Keratinocyte (primary cell): ENCODE measurements around the gene PEAK3. TPM values are rescaled to one million over a fixed set of nuclear protein-coding genes. Genes with fewer than 3 reads are reported as not detected.

Source experiments
- DNase-seq: peaks from one replicate; pipeline ENCODE4 v3.0.0-alpha.2; 2011; ENCODE audit warnings: low read depth, missing footprints, low spot score
- FAIRE-seq: peaks from 2 replicates; lab custom pipeline; 2011; peaks lifted over from hg19 to GRCh38; lab: Jason Lieb, UNC
- H2AFZ ChIP-seq: 2 replicates; pipeline ENCODE4 v1.6.0; 2012; ENCODE audit warnings: low read length, control low read depth, inconsistent platforms; ENCODE audit not compliant: control insufficient read depth
- H3K27ac ChIP-seq: 2 replicates; pipeline ENCODE4 v1.5.1; 2011; ENCODE audit warnings: low read length; ENCODE audit not compliant: control insufficient read depth, insufficient read depth
- H3K27me3 ChIP-seq: 3 replicates; pipeline ENCODE4 v1.6.0; 2011; ENCODE audit warnings: low read length; ENCODE audit not compliant: control insufficient read depth, insufficient read depth; ENCODE audit errors: extremely low read depth
- H3K36me3 ChIP-seq, 2 experiments: 2 replicates in 1 of 2; 3 replicates in 1 of 2; pipeline ENCODE4 v1.5.1; 2011; ENCODE audit warnings: low read length in 2 of 2, mild to moderate bottlenecking in 1 of 2; ENCODE audit not compliant: control insufficient read depth in 2 of 2, insufficient read depth in 2 of 2; ENCODE audit errors: extremely low read depth in 1 of 2
- H3K4me1 ChIP-seq: 3 replicates; pipeline ENCODE4 v1.5.1; 2011; ENCODE audit warnings: low read length; ENCODE audit not compliant: control insufficient read depth, insufficient read depth; ENCODE audit errors: extremely low read depth
- H3K4me2 ChIP-seq: 3 replicates; pipeline ENCODE4 v1.6.0; 2011; ENCODE audit warnings: low read depth, low read length; ENCODE audit not compliant: control insufficient read depth, insufficient read depth; ENCODE audit errors: extremely low read depth
- H3K4me3 ChIP-seq, 3 experiments: fragments of 200-600 bp in 1 of 3; sonication (generic) in 1 of 3; 2 replicates in 2 of 3; 3 replicates in 1 of 3; pipeline ENCODE4 v1.5.1; 2011 to 2016; ENCODE audit warnings: low read length in 3 of 3, mild to moderate bottlenecking in 3 of 3, control low read depth in 2 of 3, inconsistent platforms in 1 of 3, low read depth in 1 of 3, mixed read lengths in 1 of 3, mixed run types in 1 of 3, moderate library complexity in 1 of 3; ENCODE audit not compliant: control insufficient read depth in 2 of 3, insufficient read depth in 2 of 3; ENCODE audit errors: extremely low read depth in 1 of 3
- H3K79me2 ChIP-seq: 2 replicates; pipeline ENCODE4 v1.6.0; 2012; ENCODE audit warnings: low read length; ENCODE audit not compliant: control insufficient read depth, insufficient read depth
- H3K9ac ChIP-seq: 3 replicates; pipeline ENCODE4 v1.6.0; 2011; ENCODE audit warnings: low read length; ENCODE audit not compliant: control insufficient read depth, insufficient read depth; ENCODE audit errors: extremely low read depth
- H3K9me1 ChIP-seq: 3 replicates; pipeline ENCODE4 v1.6.0; 2011; ENCODE audit warnings: low read length; ENCODE audit not compliant: control insufficient read depth, insufficient read depth; ENCODE audit errors: extremely low read depth
- H3K9me3 ChIP-seq: 2 replicates; pipeline ENCODE4 v1.5.1; 2012; ENCODE audit warnings: low read depth, low read length; ENCODE audit not compliant: control insufficient read depth
- H4K20me1 ChIP-seq: 3 replicates; pipeline ENCODE4 v1.6.0; 2011; ENCODE audit warnings: low read length; ENCODE audit not compliant: control insufficient read depth, insufficient read depth; ENCODE audit errors: extremely low read depth
- EZH2 ChIP-seq: IDR thresholded peaks from one replicate; pipeline ENCODE4 v1.6.1; 2012; ENCODE audit warnings: inconsistent platforms, mild to moderate bottlenecking, low read length, moderate library complexity
- dilution Hi-C: fragments of 300-500 bp; cut with MboI; formaldehyde crosslinking; loops from one replicate; pipeline ENCODE4 v1.7.0; 2020; ENCODE audit warnings: low sequenced_read_pairs; ENCODE audit not compliant: extremely low pct_ligation_motif_present
- polyA plus RNA-seq, 5 experiments: library from polyadenylated mRNA; depleted of rRNA in 3 of 5; stranded (reverse) in 3 of 5; stranded (forward) in 1 of 5; unstranded in 1 of 5; fragments of >200 nt; gene quantifications; 1 replicate in 1 of 5; 2 replicates in 3 of 5; 3 replicates in 1 of 5; pipeline versions ENCODE4 v1.2.1 to v1.2.3, GENCODE V29; 2011 to 2012; ENCODE audit warnings: missing spikeins in 2 of 5, low read depth in 1 of 5, low replicate concordance in 1 of 5
- TF ChIP-seq, protein P1 (sequence below), 3 experiments: IDR thresholded peaks in 1 of 3; conservative IDR thresholded peaks in 1 of 3; optimal IDR thresholded peaks in 1 of 3; 2 replicates in 2 of 3; 3 replicates in 1 of 3; pipeline versions ENCODE3 to v1.5.1; 2011; ENCODE audit warnings: low read length in 3 of 3, mild to moderate bottlenecking in 3 of 3, moderate library complexity in 2 of 3, control low read depth in 1 of 3, inconsistent platforms in 1 of 3; ENCODE audit not compliant: insufficient read depth in 2 of 3; ENCODE audit errors: extremely low read depth in 1 of 3

The PEAK3 gene
- polyA plus RNA-seq, 1 donor (not counting 4 experiments of a cell fraction or from before 2014, with no cell fraction given) = not detected

DNA sequence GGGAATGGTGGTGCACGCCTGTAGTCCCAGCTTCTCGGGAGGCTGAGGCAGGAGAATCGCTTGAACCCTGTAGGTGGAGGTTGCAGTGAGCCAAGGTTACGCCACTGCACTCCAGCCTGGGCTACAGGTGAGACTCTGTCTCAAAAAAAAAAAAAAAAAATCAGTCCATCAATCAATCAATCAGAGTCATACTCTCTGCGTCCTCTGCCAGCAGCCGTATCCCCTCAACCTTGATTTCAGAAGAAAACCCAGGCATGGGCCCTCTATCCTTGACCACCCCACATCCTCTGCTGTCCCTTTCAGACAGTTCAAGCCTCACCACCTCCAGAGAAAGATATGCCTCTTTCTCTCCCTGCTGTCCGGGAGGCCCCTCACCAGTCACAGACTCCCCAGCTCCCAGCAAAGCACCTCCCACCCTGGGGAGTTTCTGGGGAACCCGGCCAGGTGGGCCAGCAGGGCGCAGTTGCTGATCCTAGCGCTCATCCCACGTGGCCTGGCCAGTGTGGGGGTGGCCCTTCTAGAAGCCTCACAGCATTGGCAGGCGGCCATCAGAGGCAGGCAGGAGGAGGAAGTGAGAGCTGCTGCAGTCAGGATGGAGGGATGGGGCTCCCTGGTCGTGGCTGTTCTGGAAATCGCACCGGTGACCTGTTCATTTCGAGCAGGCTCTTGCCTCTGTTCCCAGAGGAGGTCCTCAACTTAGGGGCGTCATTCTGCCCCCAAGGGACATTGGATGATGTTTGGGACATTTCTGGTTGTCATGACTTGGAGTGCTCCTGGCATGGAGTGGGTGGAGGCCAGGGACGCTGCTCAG lies 15.6 kb downstream of the PEAK3 start:
- H2AFZ ChIP-seq = peak overlapping the region; percentile 47

DNA sequence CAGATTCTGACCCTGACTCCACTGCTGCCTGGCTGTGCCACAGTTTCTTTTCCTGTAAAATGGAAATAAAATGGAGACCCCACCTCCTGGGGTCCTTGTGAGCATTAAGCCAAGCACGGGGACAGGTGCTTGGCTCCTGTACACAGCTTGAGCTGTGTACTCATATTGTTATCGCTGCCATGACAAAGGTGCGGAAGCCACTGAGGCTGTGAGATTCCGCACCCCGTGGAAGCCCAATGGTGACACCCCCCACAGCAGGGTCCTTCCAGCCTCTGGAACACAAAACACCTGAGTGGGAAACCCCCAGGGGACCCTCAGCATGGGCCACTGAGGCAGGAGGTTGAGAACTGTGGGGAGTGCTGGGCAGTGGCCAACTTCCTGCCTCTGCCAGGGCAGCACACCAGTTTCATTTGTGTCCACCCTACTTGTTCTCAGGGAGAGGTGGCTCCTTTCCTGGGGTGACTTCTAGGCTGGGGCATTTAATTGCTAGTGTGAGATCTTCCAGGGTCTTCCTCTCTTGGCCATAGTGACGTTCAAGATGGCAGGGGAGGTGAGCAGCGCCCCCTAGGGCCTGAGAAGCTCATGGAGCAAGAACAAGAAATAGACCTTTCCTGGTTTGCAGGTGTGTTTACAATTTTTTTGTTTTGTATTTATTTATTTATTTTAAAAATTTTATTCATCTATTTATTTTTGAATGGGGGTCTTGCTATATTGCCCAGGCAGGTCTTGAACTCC lies 20.4 kb downstream of the PEAK3 start:
- TF ChIP-seq, protein P1, sequence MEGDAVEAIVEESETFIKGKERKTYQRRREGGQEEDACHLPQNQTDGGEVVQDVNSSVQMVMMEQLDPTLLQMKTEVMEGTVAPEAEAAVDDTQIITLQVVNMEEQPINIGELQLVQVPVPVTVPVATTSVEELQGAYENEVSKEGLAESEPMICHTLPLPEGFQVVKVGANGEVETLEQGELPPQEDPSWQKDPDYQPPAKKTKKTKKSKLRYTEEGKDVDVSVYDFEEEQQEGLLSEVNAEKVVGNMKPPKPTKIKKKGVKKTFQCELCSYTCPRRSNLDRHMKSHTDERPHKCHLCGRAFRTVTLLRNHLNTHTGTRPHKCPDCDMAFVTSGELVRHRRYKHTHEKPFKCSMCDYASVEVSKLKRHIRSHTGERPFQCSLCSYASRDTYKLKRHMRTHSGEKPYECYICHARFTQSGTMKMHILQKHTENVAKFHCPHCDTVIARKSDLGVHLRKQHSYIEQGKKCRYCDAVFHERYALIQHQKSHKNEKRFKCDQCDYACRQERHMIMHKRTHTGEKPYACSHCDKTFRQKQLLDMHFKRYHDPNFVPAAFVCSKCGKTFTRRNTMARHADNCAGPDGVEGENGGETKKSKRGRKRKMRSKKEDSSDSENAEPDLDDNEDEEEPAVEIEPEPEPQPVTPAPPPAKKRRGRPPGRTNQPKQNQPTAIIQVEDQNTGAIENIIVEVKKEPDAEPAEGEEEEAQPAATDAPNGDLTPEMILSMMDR (optimal IDR thresholded peaks at IDR 0.05 in 1 of 3, IDR thresholded peaks at IDR 0.05 in 1 of 3, conservative IDR thresholded peaks at IDR 0.05 in 1 of 3; ENCODE audit: extremely low read depth in 1 of 3, insufficient read depth in 2 of 3, low read length in 3 of 3) = peak; percentile 62 to 73 (median 72)
- no peak for TF ChIP-seq EZH2
- H3K36me3 ChIP-seq = no peaks in the 10 kb centered on the region
- DNase-seq (no peak), FAIRE-seq (no peak)
- no peak overlapping the region for H3K4me2 ChIP-seq
- no peaks in the 10 kb centered on the region for H3K4me1 ChIP-seq
- H4K20me1 ChIP-seq = no peaks in the 10 kb centered on the region
- no peaks in the 10 kb centered on the region for H3K9me3 ChIP-seq
- no peak overlapping the region for H3K4me3 ChIP-seq
- no peak overlapping the region for H2AFZ ChIP-seq
- H3K9me1 ChIP-seq = no peaks in the 10 kb centered on the region
- H3K9ac ChIP-seq = no peak overlapping the region
- no peaks in the 10 kb centered on the region for H3K27me3 ChIP-seq
- no peak overlapping the region for H3K27ac ChIP-seq
- no peaks in the 10 kb centered on the region for H3K79me2 ChIP-seq
- dilution Hi-C loops = no loop called here

More for the DNA sequence above, 15.6 kb downstream of the PEAK3 start:
- no peak overlapping the region for H3K4me3 ChIP-seq
- peaks cover 13% of the 10 kb centered on the region for H4K20me1 ChIP-seq
- H3K27ac ChIP-seq = no peak overlapping the region
- TF ChIP-seq EZH2 = no peak
- TF ChIP-seq, protein P1 (optimal IDR thresholded peaks at IDR 0.05 in 1 of 3, IDR thresholded peaks at IDR 0.05 in 1 of 3, conservative IDR thresholded peaks at IDR 0.05 in 1 of 3; ENCODE audit: extremely low read depth in 1 of 3, insufficient read depth in 2 of 3, low read length in 3 of 3) = no peak
- DNase-seq (no peak), FAIRE-seq (no peak)
- peaks cover 20% of the 10 kb centered on the region for H3K79me2 ChIP-seq
- no peaks in the 10 kb centered on the region for H3K27me3 ChIP-seq
- H3K4me2 ChIP-seq = no peak overlapping the region
- no peaks in the 10 kb centered on the region for H3K9me3 ChIP-seq
- dilution Hi-C loops = no loop called here
- H3K4me1 ChIP-seq = peaks cover 3% of the 10 kb centered on the region
- no peak overlapping the region for H3K9ac ChIP-seq
- no peaks in the 10 kb centered on the region for H3K36me3 ChIP-seq
- no peaks in the 10 kb centered on the region for H3K9me1 ChIP-seq
